NOMO-1 treated with dmso at 0.1 percent for 144 hours (cell line): ENCODE data around the gene VTI1A.
"Not testable (repeated sequence)": the region's sequence is repeated elsewhere in the genome, so short reads cannot be mapped to it uniquely, and the experiment has no call there.

Source experiments
- DNase-seq: peaks from one replicate; lab custom pipeline; 2025; ENCODE audit not compliant: unreplicated experiment; lab: John Stamatoyannopoulos, UW

Gene VTI1A

GRCh38 chr10:112446855-112447619 lies at the start of gene VTI1A, which contains the start of gene ZDHHC6:
VTI1A (plus strand) TSS chr10:112447215; CDS start chr10:112447374, 159 bp downstream.
ZDHHC6 (minus strand) TSS chr10:112446914; CDS start chr10:112445436, 1,478 bp downstream.
- DNase-seq = peak; percentile 79

- no peak for DNase-seq
Observed at GRCh38 chr10:112397592-112397991, 49.4 kb upstream of the VTI1A start.

GRCh38 chr10:112402917-112403316 lies 44.1 kb upstream of the VTI1A start:
- no peak for DNase-seq

- no peak for DNase-seq
Observed at GRCh38 chr10:112404617-112405016, 42.4 kb upstream of the VTI1A start.

- DNase-seq = not testable (repeated sequence)
Observed at GRCh38 chr10:112406806-112407205, 40.2 kb upstream of the VTI1A start.

- DNase-seq = no peak
Observed at GRCh38 chr10:112407696-112408095, 39.3 kb upstream of the VTI1A start.

- DNase-seq = no peak
Observed at GRCh38 chr10:112409299-112409698, 37.7 kb upstream of the VTI1A start.

GRCh38 chr10:112409755-112410154 lies 37.3 kb upstream of the VTI1A start:
- DNase-seq = no peak

GRCh38 chr10:112412696-112413095 lies 34.3 kb upstream of the VTI1A start:
- no peak for DNase-seq

GRCh38 chr10:112421731-112422130 lies 25.3 kb upstream of the VTI1A start:
- no peak for DNase-seq

GRCh38 chr10:112424651-112425050 lies 22.4 kb upstream of the VTI1A start:
- no peak for DNase-seq

GRCh38 chr10:112426111-112426510 lies 20.9 kb upstream of the VTI1A start:
- no peak for DNase-seq

GRCh38 chr10:112429147-112429546 lies 17.9 kb upstream of the VTI1A start:
- DNase-seq = no peak

GRCh38 chr10:112429654-112430230 lies 17.3 kb upstream of the VTI1A start:
- DNase-seq = no peak

GRCh38 chr10:112433136-112433535 lies 13.9 kb upstream of the VTI1A start:
- DNase-seq = no peak

GRCh38 chr10:112434988-112435619 lies 11.9 kb upstream of the VTI1A start:
- DNase-seq = no peak

GRCh38 chr10:112438356-112438755 lies 8.7 kb upstream of the VTI1A start:
- DNase-seq = no peak

GRCh38 chr10:112441520-112441919 lies 5.5 kb upstream of the VTI1A start:
- no peak for DNase-seq

GRCh38 chr10:112442063-112442462 lies 5.0 kb upstream of the VTI1A start:
- DNase-seq = no peak

GRCh38 chr10:112446055-112446854 lies 760 bp upstream of the VTI1A start:
- peak; percentile 47 for DNase-seq

- DNase-seq = no peak
Observed at GRCh38 chr10:112447620-112447928, 559 bp downstream of the VTI1A start.
